HUES6 (cell line): ENCODE results near the gene NR5A2.
A peak's percentile ranks its signal among the peaks of the same experiment; 100 is the strongest.

Source experiments
- H3K27ac ChIP-seq: 2 replicates; pipeline ENCODE4 v1.7.0; 2013; ENCODE audit warnings: low read depth, mild to moderate bottlenecking, low read length, inconsistent platforms
- H3K27me3 ChIP-seq: 2 replicates; pipeline ENCODE4 v1.6.1; 2013; ENCODE audit warnings: low read length; ENCODE audit not compliant: control insufficient read depth, insufficient read depth
- H3K36me3 ChIP-seq: 2 replicates; pipeline ENCODE4 v1.6.1; 2013; ENCODE audit warnings: low read length; ENCODE audit not compliant: control insufficient read depth, insufficient read depth
- H3K4me1 ChIP-seq: 2 replicates; pipeline ENCODE4 v1.6.1; 2013; ENCODE audit warnings: low read length; ENCODE audit not compliant: control insufficient read depth, insufficient read depth
- H3K4me3 ChIP-seq: 2 replicates; pipeline ENCODE4 v1.5.1; 2013; ENCODE audit warnings: low read depth, low read length
- H3K9ac ChIP-seq: one replicate; pipeline ENCODE4 v1.6.1; 2013; ENCODE audit warnings: mild to moderate bottlenecking, low read length
- H3K9me3 ChIP-seq: 2 replicates; pipeline ENCODE4 v1.6.1; 2013; ENCODE audit warnings: low read depth, low read length; ENCODE audit not compliant: control insufficient read depth, insufficient read depth

NR5A2 gene

DNA sequence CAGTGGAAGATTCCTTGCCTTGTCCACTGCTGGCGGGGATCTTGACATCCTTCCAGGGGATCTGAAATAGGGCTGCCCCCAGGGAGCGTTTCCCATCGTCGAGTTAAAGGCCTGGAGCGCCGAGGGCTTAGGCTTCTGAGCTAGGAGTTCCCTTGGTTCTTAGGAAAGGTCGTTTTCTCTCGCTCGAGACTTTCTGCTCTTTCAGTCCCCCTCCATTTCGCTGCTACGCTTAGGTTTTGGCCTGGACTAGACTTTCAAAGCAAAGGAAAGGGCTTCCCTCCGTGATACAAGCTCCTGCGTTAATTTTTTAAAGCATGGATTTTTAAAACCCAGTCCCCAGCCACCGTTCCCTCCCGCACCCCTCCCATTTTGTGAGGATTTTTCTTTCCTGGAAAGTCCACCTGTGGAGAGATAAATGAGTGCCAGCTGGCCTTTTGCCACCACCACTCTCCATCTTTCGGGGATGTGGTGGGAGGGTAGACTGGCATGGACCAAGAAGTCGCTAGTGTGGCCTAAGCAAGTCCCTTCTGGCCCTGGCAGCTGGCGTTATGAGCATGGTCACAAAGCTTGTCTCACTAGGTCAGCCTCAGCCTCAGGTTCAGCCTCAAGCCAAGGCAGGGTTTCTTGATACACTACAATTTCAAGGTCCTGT, 9.2 kb downstream of the NR5A2 start:
- H3K27ac ChIP-seq: no peak overlapping the region
- peaks cover 37% of the 10 kb centered on the region for H3K4me1 ChIP-seq
- no peaks in the 10 kb centered on the region for H3K9me3 ChIP-seq
- peaks cover 98% of the 10 kb centered on the region for H3K27me3 ChIP-seq
- H3K4me3 ChIP-seq: peak overlapping the region; percentile 75
- no peaks in the 10 kb centered on the region for H3K36me3 ChIP-seq
- peak overlapping the region; percentile 12 for H3K9ac ChIP-seq

DNA sequence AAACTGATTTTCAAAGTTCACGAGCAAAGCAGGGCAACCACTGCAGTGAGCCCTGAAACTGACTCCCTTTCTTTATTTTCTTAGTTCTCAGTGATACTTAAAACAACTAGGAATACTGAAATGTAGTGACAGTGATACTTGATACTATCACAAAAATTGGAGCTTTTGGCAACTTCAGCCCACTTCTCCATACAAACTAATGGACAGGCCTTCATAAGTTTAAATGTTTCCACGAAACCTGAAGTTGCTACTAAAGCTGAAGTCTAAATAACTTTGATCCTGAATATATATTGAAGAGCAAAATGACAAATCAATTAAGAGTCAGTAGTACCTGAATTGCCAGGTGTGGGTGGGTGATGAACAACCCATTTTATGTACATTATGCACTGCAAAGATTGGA, 10.0 kb downstream of the NR5A2 start:
- H3K4me3 ChIP-seq: peak overlapping the region; percentile 75
- no peaks in the 10 kb centered on the region for H3K9me3 ChIP-seq
- no peaks in the 10 kb centered on the region for H3K36me3 ChIP-seq

DNA sequence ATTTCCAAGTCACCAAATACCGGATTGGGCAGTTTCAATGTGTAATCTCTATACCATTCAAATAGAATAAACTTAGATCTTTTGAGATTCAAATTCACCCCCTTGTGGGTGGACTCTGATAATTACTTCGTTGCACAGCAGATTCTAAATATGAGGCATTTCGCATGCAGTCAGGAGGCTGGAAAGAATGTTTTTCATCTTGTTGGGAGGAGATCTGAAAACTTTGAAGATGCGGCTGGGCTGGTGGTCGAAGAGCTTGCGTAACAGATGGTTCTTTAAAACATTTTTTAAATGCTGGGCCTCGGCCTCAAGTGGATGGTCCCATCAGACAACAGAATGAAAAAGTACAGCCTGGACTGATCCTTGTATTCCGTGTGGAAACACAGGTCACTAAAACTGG, 10.4 kb downstream of the NR5A2 start:
- H3K36me3 ChIP-seq: no peaks in the 10 kb centered on the region
- peaks cover 34% of the 10 kb centered on the region for H3K4me1 ChIP-seq
- H3K27me3 ChIP-seq: peaks cover 98% of the 10 kb centered on the region
- H3K9me3 ChIP-seq: no peaks in the 10 kb centered on the region
- H3K4me3 ChIP-seq: peak overlapping the region; percentile 75
- H3K9ac ChIP-seq: peak overlapping the region; percentile 58
- no peak overlapping the region for H3K27ac ChIP-seq

More for the DNA sequence above, 10.0 kb downstream of the NR5A2 start:
- Histone ChIP-seq H3K27ac (no peak overlapping the region), H3K27me3 (peaks cover 98% of the 10 kb centered on the region), H3K9ac (no peak overlapping the region), H3K4me1 (peaks cover 37% of the 10 kb centered on the region)

DNA sequence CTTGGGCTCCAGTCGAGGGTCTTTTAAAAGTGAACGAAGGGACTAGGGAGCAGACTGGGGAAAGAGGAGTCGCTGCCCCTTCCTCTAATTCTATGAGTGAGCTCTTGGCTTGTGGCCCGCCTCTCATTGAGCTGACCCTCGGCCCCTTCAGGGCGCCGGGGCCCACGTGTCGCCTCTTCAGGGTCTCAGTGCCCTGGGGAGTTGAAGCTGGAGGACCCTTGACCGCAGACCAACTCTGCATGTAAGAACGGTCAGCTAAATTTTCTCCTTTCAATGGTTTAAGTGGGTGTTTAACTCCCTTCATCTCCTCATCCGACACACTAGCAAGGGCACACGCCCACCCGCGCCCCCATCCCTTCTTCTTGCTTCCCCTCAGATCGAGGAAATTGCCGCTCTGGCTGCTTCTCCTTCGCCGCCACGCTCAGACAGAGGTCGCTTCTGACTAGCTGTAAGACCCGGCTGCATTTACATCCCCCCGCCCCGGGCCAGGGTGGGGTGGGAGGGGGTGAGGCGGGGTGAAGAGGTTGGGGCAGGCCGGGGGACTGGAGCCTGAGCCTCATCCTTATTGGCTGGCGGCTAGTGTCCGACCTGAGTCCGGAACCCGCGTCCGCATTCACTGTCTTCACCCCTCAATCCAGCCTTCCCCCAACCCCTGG, 10.9 kb downstream of the NR5A2 start:
- no peaks in the 10 kb centered on the region for H3K9me3 ChIP-seq
- H3K36me3 ChIP-seq: no peaks in the 10 kb centered on the region
- H3K9ac ChIP-seq: peak overlapping the region; percentile 76
- peaks cover 98% of the 10 kb centered on the region for H3K27me3 ChIP-seq
- H3K27ac ChIP-seq: peak overlapping the region; percentile 6; the same call in 1 of the 2 replicates
- peaks cover 30% of the 10 kb centered on the region for H3K4me1 ChIP-seq
- H3K4me3 ChIP-seq: peak overlapping the region; percentile 75

DNA sequence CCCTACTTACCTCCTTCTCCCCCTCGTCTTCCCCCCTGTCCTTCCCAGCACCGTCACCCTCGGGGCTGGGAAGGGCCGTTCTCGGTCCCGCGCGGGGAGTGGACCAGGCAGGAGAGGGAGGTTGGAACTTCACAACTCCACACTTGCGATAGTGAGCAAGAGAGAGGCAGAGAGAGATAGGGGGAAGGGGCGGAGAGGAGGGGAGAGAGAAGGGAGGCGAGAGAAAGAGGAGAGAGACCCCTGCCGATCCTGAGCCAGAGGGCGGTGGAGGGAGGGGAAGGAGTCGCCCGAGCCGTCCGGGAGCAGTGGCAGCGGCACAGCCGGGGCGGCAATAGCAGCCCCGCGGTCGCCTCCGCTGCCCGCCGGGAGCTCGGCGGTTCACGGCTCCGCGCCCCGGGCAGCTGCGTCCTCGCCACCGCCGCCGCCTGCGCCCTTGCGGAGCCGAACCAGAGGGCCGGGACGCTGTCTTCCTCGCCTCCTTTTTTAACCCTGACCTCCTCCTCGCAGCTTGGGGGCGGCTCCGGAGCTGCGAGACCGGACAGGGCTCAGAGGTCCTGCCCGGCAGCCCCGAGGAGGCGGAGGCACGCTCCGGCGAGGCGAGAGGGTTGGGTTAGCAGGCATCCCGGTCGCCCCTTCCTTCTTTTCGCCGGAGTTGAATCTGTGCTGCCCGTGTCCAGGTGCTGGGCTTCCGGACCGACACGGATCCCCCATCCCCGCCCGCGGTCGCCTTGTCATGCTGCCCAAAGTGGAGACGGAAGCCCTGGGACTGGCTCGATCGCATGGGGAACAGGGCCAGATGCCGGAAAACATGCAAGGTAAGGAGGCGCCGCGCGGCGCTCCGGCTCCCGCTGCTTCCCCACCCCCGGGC, 11.7 kb downstream of the NR5A2 start:
- Histone ChIP-seq H3K27ac (peak overlapping the region; percentile 6; the same call in 1 of the 2 replicates), H3K9ac (peak overlapping the region; percentile 76)

DNA sequence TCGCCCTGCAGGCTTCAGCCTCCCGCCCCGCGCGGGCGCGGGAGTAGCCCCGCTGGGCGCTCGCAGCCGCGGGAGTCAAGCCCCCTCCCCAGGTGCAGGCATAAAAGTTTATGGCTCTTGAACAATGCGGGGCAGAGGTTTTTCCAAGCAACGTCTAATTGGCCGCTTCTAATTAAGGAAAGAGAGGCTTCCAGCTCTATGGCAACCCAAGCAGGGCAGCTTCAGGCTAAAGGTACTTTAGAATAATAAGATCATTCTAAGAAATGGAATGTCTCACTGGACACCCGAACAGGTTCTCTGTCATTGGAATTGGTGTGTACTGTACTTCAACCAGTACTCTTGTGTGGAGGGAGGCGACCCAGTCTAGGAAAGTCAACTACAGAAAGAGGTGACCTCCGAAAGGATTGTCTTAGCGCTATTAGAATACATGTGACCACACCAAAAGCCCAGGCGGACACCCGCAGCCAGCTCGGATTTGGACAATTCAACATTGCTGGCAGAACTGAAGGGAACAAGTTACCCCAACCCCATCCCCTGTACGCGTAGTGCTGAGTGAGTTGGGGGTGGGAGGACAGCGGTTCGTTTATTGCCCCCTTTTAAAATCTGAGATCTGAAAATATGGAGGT, 12.5 kb downstream of the NR5A2 start:
- Histone ChIP-seq H3K4me3 (peak overlapping the region; percentile 75), H3K4me1 (peaks cover 29% of the 10 kb centered on the region), H3K36me3 (no peaks in the 10 kb centered on the region), H3K27me3 (peaks cover 94% of the 10 kb centered on the region), H3K9ac (peak overlapping the region; percentile 76), H3K9me3 (no peaks in the 10 kb centered on the region), H3K27ac (no peak overlapping the region; the same call in 1 of the 2 replicates)

More for the DNA sequence above, 11.7 kb downstream of the NR5A2 start:
- Histone ChIP-seq H3K4me1 (peaks cover 29% of the 10 kb centered on the region), H3K9me3 (no peaks in the 10 kb centered on the region), H3K27me3 (peaks cover 97% of the 10 kb centered on the region), H3K36me3 (no peaks in the 10 kb centered on the region), H3K4me3 (peak overlapping the region; percentile 75)

DNA sequence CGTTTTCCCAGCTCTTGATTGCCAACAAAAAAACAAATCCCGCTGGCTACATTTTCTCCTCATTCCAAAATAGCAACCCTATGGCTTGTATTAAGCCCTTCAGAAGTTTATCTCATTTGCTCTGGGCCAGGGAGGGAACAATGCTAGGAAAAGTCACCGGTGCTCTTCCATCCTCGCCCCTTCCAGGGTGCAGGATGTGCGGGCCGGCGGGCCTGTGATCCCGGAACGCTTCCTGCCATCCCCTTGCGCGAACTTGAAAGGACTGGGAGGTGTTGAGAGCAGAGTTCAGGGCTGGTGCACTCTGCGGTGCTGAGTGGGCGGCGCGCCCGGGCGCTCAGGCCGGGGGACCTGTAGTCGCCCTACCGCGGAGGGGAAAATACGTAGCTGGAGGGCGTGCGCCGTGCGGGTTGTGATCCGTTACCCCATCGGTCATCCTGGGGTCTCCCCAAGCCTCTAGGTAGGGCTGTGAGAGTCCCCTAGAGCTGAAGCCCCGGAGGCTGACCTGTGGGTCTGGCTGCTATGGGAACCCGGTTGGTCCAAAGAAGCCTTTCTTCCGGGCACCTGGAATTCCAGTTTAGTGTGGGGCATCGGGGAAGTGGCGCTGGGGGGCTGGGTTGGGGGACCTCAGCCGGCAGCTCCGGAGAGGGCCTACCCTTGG, 13.1 kb downstream of the NR5A2 start:
- H3K36me3 ChIP-seq: no peaks in the 10 kb centered on the region
- peaks cover 29% of the 10 kb centered on the region for H3K4me1 ChIP-seq
- H3K9me3 ChIP-seq: no peaks in the 10 kb centered on the region
- H3K27ac ChIP-seq: no peak overlapping the region
- peak overlapping the region; percentile 75 for H3K4me3 ChIP-seq
- H3K9ac ChIP-seq: peak overlapping the region; percentile 76
- peaks cover 87% of the 10 kb centered on the region for H3K27me3 ChIP-seq

DNA sequence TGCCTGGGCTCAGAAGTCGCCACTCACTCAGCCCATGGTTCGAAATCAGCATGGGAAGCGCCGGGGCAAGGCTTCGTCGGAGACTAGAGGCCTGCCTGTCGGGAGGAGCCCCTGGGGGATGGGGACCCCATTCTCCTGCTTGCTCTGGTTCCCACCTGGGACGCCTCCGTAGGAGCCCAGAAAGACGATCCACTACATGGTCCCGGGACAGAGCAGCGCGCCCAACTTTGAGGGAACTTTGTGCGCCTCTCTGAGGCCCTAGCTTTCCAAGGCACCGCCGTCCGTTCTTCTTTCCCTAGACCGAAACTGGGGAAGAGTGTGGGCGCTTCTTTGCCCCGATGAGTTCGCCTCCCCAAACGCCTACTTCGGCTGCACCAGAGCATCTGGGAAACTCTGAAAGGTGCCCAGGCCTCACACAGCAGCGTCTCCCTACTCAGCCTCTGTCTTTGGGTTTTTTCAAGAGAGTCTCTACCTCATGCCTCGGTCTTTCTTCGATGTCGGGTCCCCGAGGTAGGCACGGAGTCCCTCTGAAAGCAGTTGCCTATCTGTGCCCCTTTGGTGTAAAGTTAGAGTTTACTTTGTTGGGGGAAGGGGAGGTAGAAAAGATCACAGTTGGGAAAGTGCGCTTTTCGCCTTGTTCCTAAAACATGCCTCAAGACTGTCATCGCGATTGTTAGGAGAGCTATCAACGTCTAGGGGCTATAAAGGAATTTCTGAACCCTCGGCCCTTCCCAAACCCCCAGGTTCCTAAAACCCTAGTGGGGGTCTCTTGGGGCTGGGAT, 14.0 kb downstream of the NR5A2 start:
- Histone ChIP-seq H3K36me3 (no peaks in the 10 kb centered on the region), H3K27me3 (peaks cover 78% of the 10 kb centered on the region), H3K27ac (no peak overlapping the region), H3K4me3 (peak overlapping the region; percentile 75), H3K9me3 (no peaks in the 10 kb centered on the region), H3K4me1 (peaks cover 29% of the 10 kb centered on the region), H3K9ac (peak overlapping the region; percentile 76)

DNA sequence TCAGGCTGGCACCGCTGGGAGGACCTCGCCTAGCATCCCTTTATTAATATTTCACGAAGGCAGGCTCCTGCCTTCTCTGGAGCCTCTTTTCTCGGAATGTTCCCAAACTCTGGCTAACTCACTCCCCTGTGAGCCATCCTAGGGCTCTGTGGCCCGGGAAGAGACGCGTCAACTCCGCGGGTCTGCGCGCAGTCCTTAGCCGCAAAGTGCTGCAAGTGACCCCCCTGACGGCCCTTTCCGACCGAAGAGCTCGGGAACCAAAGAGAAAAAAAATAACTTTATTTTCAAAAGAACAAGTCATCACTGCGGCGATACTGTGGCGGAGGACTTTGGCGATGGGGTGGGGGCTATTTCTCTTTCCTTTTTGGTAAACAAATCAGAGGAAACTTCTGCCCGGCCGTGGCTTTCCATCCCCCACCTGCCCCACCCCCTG, 14.6 kb downstream of the NR5A2 start:
- Histone ChIP-seq H3K4me1 (peaks cover 29% of the 10 kb centered on the region), H3K9me3 (no peaks in the 10 kb centered on the region), H3K4me3 (peak overlapping the region; percentile 75), H3K36me3 (no peaks in the 10 kb centered on the region), H3K27ac (no peak overlapping the region), H3K9ac (peak overlapping the region; percentile 15), H3K27me3 (peaks cover 72% of the 10 kb centered on the region)
